Upper lobe of right lung (tissue), 1 donor: ENCODE measurements around the gene CXCR4. TPM values are rescaled to one million over a fixed set of nuclear protein-coding genes. Genes with fewer than 3 reads are reported as not detected.

Experiments used
- ATAC-seq: fragments of 200-7000 bp; cut with Tn5 transposase; one replicate; pipeline ENCODE4 v1.9.1; 2020; ENCODE audit warnings: mild to moderate bottlenecking, moderate library complexity
- DNase-seq: peaks from one replicate; pipeline ENCODE4 v3.0.0-alpha.2; 2020
- H3K27ac ChIP-seq: fragments of 200-600 bp; one replicate; pipeline ENCODE4 v1.8.0; 2022
- H3K27me3 ChIP-seq: fragments of 200-600 bp; one replicate; pipeline ENCODE4 v1.8.0; 2022; ENCODE audit warnings: mild to moderate bottlenecking
- H3K36me3 ChIP-seq: fragments of 200-600 bp; one replicate; pipeline ENCODE4 v1.8.0; 2022
- H3K4me1 ChIP-seq: fragments of 200-600 bp; one replicate; pipeline ENCODE4 v1.8.0; 2022
- H3K4me3 ChIP-seq: fragments of 200-600 bp; one replicate; pipeline ENCODE4 v1.8.0; 2022; ENCODE audit warnings: mild to moderate bottlenecking
- H3K9me3 ChIP-seq: fragments of 200-600 bp; one replicate; pipeline ENCODE4 v1.8.0; 2022
- CTCF ChIP-seq: fragments of 200-600 bp; IDR thresholded peaks from one replicate; pipeline ENCODE4 v1.8.0; 2022; ENCODE audit warnings: antibody characterized with exemption
- intact Hi-C: fragments of 100-400 bp; cut with DNase I; formaldehyde crosslinking; loops from one replicate; pipeline ENCODE4 v1.11.0; 2022
- total RNA-seq: library from RNA; stranded (reverse); fragmentation: NEBNext Ultra II Directional; extraction: Animal tissue kit (Norgen Biotek cat#: 25700); gene quantifications from one replicate; pipeline ENCODE4 v1.2.1, GENCODE V29; 2021
- donor health status: DM: no; HTN: yes; CAD: no; lungs with severe emphysema.

CXCR4 gene
- total RNA-seq, 1 donor from 2014 or later = 45.2 TPM

DNA sequence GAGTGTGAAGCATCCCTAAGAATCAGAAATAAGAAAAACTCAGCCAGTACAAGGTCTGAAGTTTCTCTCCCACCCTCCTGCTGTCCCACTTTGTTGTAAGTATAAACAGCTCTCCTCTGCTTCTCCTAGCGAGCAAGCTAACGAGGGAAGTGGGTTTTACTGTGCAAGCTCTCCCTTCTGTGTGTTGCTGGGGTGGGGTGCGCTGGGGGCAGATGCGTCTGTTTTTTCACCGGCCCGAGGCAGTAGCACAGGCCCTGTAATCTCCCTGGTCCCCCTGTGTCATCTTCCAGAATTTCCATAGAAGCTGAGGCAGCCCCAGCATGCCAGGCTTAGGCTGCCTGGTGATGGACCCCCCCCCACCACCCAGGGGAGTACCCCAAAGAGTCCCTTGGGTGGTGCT lies 9.4 kb upstream of the CXCR4 start:
- intact Hi-C loops = no loop called here
- no peak for TF ChIP-seq CTCF
- Histone ChIP-seq H3K27ac (no peak overlapping the region), H3K4me3 (no peak overlapping the region), H3K4me1 (no peaks in the 10 kb centered on the region), H3K9me3 (no peaks in the 10 kb centered on the region), H3K27me3 (peaks cover 5% of the 10 kb centered on the region), H3K36me3 (no peaks in the 10 kb centered on the region)
- DNase-seq (no peak), ATAC-seq (no peak)

- DNase-seq (no peak), ATAC-seq (no peak)
- intact Hi-C loops = no loop called here
- H3K9me3 ChIP-seq = no peaks in the 10 kb centered on the region
- no peaks in the 10 kb centered on the region for H3K36me3 ChIP-seq
- no peak for TF ChIP-seq CTCF
- no peak overlapping the region for H3K4me3 ChIP-seq
- H3K27me3 ChIP-seq = peaks cover 5% of the 10 kb centered on the region
- H3K27ac ChIP-seq = no peak overlapping the region
- H3K4me1 ChIP-seq = no peaks in the 10 kb centered on the region
Observed at GRCh38 chr2:136126421-136126926, 8.5 kb upstream of the CXCR4 start.

GRCh38 chr2:136126021-136126420 lies 8.1 kb upstream of the CXCR4 start:
- no peak for TF ChIP-seq CTCF
- no peak for DNase-seq

GRCh38 chr2:136125236-136125635 lies 7.3 kb upstream of the CXCR4 start:
- Histone ChIP-seq H3K4me3 (no peak overlapping the region), H3K9me3 (no peaks in the 10 kb centered on the region), H3K27ac (no peak overlapping the region), H3K36me3 (no peaks in the 10 kb centered on the region), H3K4me1 (no peaks in the 10 kb centered on the region), H3K27me3 (peaks cover 5% of the 10 kb centered on the region)
- ATAC-seq (no peak), DNase-seq (no peak)
- TF ChIP-seq CTCF = no peak
- intact Hi-C loops = no loop called here

More at GRCh38 chr2:136126021-136126420, 8.1 kb upstream of the CXCR4 start:
- no peaks in the 10 kb centered on the region for H3K4me1 ChIP-seq
- H3K36me3 ChIP-seq = no peaks in the 10 kb centered on the region
- H3K4me3 ChIP-seq = no peak overlapping the region
- no peak for ATAC-seq
- no peak overlapping the region for H3K27ac ChIP-seq
- H3K27me3 ChIP-seq = peaks cover 5% of the 10 kb centered on the region
- intact Hi-C loops = no loop called here
- no peaks in the 10 kb centered on the region for H3K9me3 ChIP-seq

DNA sequence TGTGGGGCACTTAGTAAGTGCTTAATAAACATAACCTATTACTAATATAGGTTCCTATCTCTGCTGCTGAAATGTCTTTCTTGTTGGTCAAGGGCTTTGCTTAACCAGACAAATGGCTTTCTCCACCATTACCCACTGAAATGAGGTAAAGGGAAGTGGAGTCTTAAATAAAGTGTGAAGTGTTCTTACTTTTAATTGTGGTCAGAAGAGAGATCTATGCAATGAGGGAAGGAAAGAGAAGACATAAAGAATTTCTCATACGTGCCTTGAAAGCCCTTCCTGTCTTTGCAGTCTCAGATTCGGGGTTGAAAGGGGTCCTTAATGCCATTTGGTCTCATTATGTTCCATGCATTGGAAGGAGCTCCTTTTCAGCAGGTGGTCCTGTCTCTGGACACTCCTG lies 6.9 kb upstream of the CXCR4 start:
- no peak for ATAC-seq
- no peak for DNase-seq
- Histone ChIP-seq H3K9me3 (no peaks in the 10 kb centered on the region), H3K27ac (no peak overlapping the region), H3K27me3 (peaks cover 5% of the 10 kb centered on the region), H3K4me1 (peaks cover 3% of the 10 kb centered on the region), H3K4me3 (no peak overlapping the region), H3K36me3 (no peaks in the 10 kb centered on the region)
- intact Hi-C loops = no loop called here
- TF ChIP-seq CTCF = no peak

DNA sequence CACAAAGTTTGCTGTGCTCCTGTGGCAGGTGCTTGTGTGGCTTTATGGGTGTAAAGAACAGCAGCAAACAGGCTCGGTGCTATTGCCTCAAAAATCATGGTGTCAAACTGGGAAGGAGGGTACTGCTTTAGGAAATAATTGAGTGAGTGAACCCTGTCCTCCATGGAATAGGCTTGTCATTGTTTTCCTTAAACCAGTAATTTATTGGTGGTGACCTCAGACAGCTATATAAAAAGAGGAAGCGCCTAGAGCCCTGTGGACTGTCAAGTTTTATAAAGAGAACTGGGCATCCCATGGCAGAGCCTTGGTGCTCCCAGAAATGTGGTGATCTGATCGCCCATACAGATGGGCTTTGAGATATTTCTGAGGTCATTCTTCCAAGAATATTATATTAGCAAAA lies 4.7 kb upstream of the CXCR4 start:
- Histone ChIP-seq H3K27me3 (peaks cover 16% of the 10 kb centered on the region), H3K27ac (no peak overlapping the region), H3K4me3 (no peak overlapping the region), H3K36me3 (no peaks in the 10 kb centered on the region), H3K9me3 (no peaks in the 10 kb centered on the region), H3K4me1 (peaks cover 17% of the 10 kb centered on the region)
- DNase-seq (no peak), ATAC-seq (peak; percentile 45)
- TF ChIP-seq CTCF = no peak
- intact Hi-C loops = no loop called here
